Stimulated activated CD8-positive, alpha-beta memory T cell treated with anti-CD3 and anti-CD28 coated beads, Interleukin-15, amount 100 ng/mL, for 4 hours (primary cell): ENCODE results near the gene RREB1.

Experiments
- DNase-seq, 2 donors: peaks; one replicate each; pipeline ENCODE4 v3.0.0-alpha.2; 2020; ENCODE audit warnings: low read depth in 2 of 2

Gene RREB1

DNA sequence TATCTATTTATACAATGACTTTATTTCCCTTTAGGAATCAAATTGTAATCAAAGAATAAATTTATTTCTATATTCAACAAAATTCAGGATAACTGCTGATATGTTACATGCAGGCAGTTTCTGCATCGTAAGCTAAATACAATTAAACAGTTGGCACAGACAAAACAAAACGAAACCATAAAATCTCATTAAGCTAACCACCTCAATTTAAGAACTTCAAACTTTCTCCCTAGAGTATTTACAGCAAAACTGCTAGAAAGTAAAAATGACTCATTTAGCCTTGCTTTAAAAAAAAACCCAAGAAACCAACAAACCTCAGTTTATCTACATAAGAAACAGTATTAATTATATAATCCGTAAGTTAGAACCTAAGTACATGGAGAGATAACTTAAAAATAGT lies 188.2 kb downstream of the RREB1 start:
- DNase-seq, result no peak

DNA sequence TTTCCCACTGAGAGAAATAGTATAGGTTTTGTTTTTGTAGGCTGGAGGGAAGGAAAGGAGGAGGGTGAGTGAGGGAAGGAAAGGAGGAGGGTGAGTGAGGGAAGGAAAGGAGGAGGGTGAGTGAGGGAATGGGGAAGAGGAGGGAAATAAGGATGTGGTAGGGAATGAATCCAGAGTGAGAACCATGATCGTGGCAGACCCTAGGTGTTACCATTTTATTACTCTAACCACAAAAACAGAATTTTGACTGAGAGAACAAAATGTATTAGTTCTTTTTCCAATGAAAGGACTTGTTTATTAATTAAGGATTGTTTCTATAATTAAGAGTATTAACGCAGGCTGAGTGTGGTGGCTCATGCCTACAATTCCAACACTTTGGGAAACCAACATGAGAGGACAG lies 188.8 kb downstream of the RREB1 start:
- no peak for DNase-seq

DNA sequence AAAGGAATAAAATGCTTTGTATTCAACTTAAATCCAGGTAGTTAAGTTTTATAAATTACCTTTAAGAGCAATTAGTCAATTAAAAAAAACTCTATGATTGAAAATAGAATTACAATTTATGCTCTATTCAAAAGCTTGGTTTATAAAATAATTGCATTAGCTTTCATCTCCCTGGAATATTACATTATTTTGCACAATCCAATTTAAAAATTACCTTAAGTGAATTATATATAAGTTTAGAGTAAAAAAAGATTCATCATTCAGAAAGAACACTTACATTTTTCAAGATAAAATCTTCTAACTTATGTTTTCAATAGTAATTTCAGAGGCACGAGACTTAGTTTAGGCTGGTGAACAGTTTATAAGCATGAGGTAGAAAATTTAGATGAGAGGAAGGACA lies 190.4 kb downstream of the RREB1 start:
- no peak for DNase-seq

DNA sequence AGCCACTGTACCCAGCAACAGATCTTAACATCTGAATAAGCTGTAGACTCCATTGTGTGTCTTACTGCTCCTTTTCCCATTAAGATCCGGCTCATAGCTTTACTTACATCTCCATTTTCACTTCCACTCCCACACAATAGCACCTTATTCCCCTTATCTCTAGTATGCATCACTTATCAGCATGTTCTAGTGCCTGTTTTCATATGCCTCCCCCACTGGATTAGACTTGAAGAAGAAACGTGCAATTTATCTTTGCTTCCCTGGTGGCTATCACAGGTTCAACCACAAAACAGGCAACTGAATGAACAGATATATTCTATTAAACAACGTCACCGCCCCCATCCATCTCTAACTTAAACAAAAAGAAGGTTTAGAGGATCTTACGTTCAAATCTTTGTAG lies 193.2 kb downstream of the RREB1 start:
- no peak for DNase-seq
